Testis (tissue), 3 donors: Measurements from ENCODE around the gene AOC1. TPM values are rescaled to one million over a fixed set of nuclear protein-coding genes. Genes with fewer than 3 reads are reported as not detected.

Experiments
- DNase-seq: peaks from one replicate; pipeline ENCODE4 v3.0.0-alpha.2; 2019
- H3K27ac ChIP-seq, 2 donors: fragments of 200-600 bp; sonication (generic); one replicate each; pipeline ENCODE4 v1.5.1; 2019
- H3K27me3 ChIP-seq: fragments of 200-600 bp; sonication (generic); one replicate; pipeline ENCODE4 v1.5.1; 2019
- H3K36me3 ChIP-seq: fragments of 200-600 bp; sonication (generic); one replicate; pipeline ENCODE4 v1.5.1; 2017; ENCODE audit warnings: low read depth; ENCODE audit errors: missing control alignments
- H3K4me1 ChIP-seq: fragments of 200-600 bp; sonication (generic); one replicate; pipeline ENCODE4 v1.5.1; 2019
- H3K4me3 ChIP-seq, 2 donors: fragments of 200-600 bp; sonication (generic); one replicate each; pipeline ENCODE4 v1.5.1; 2017 to 2019
- H3K9me3 ChIP-seq: fragments of 200-600 bp; sonication (generic); one replicate; pipeline ENCODE4 v1.5.1; 2017
- CTCF ChIP-seq, 3 experiments: fragments of 450-650 bp in 2 of 3; fragments of 200-600 bp in 1 of 3; sonication (generic) in 1 of 3; IDR thresholded peaks; one replicate each; pipeline ENCODE4 v1.5.1; 2016 to 2019; ENCODE audit warnings: antibody characterized with exemption in 3 of 3, mild to moderate bottlenecking in 2 of 3, moderate library complexity in 1 of 3
- POLR2A ChIP-seq: fragments of 450-650 bp; IDR thresholded peaks from one replicate; pipeline ENCODE4 v1.6.1; 2017; ENCODE audit warnings: antibody characterized with exemption, mild to moderate bottlenecking, moderate library complexity
- WGBS, 2 donors: methylation state at CpG; one replicate each; pipeline ENCODE4 v1.1.5; 2018; 5-methylcytosine and 5-hydroxymethylcytosine counted together
- intact Hi-C: fragments of 100-400 bp; cut with DNase I; formaldehyde crosslinking; loops from one replicate; pipeline ENCODE4 v1.15.1; 2023; ENCODE audit warnings: low total_unique reads
- polyA plus RNA-seq: library from polyadenylated mRNA; stranded (reverse); fragments of 350-450 nt; fragmentation: Illumina TruSeq; extraction: RNeasy Lipid Tissue Mini Kit (QIAGEN cat#74804); gene quantifications from one replicate; pipeline ENCODE4 v1.2.3, GENCODE V29; 2014; ENCODE audit warnings: low read depth, low replicate concordance; ENCODE audit not compliant: insufficient read depth
- total RNA-seq, 2 donors: library from RNA; depleted of rRNA; stranded (reverse); fragments of >200 nt; gene quantifications; one replicate each; pipeline ENCODE4 v1.2.3, GENCODE V29; 2016

Gene AOC1
- total and polyA plus RNA-seq, 3 donors from 2014 or later: 2.8 to 6.2 (median 4.5) TPM

- intact Hi-C loops: no loop called here
- no peak overlapping the region for H3K27ac ChIP-seq
- WGBS, 2 donors: 90 to 96% methylated on average over 34 to 43 of the region's 43 CpGs
- no peaks in the 10 kb centered on the region for H3K36me3 ChIP-seq
- TF ChIP-seq POLR2A (no peak), CTCF (IDR thresholded peaks at IDR 0.05) (no peak)
- no peaks in the 10 kb centered on the region for H3K9me3 ChIP-seq
- H3K27me3 ChIP-seq: no peaks in the 10 kb centered on the region
- no peaks in the 10 kb centered on the region for H3K4me1 ChIP-seq
- no peak overlapping the region for H3K4me3 ChIP-seq
- DNase-seq: no peak
These were observed 5.1 kb downstream of the AOC1 start for GRCh38 chr7:150857276-150858055.

GRCh38 chr7:150858236-150859197, 6.2 kb downstream of the AOC1 start:
- no peak for TF ChIP-seq POLR2A
- no peak for TF ChIP-seq CTCF (IDR thresholded peaks at IDR 0.05)
- no peaks in the 10 kb centered on the region for H3K9me3 ChIP-seq
- no peaks in the 10 kb centered on the region for H3K36me3 ChIP-seq
- H3K27ac ChIP-seq: no peak overlapping the region
- 84 to 93% methylated on average over 10 to 17 of the region's 18 CpGs for WGBS, 2 donors
- no peaks in the 10 kb centered on the region for H3K27me3 ChIP-seq
- intact Hi-C loops: no loop called here
- DNase-seq: no peak
- H3K4me3 ChIP-seq: no peak overlapping the region
- H3K4me1 ChIP-seq: no peaks in the 10 kb centered on the region

GRCh38 chr7:150860291-150860977, 8.1 kb downstream of the AOC1 start:
- no peaks in the 10 kb centered on the region for H3K27me3 ChIP-seq
- intact Hi-C loops: no loop called here
- TF ChIP-seq CTCF (IDR thresholded peaks at IDR 0.05): no peak
- TF ChIP-seq POLR2A: no peak
- no peaks in the 10 kb centered on the region for H3K36me3 ChIP-seq
- DNase-seq: no peak
- H3K4me3 ChIP-seq: no peak overlapping the region
- H3K27ac ChIP-seq: no peak overlapping the region
- WGBS, 2 donors: 45 to 61% methylated on average over 2 to 14 of the region's 14 CpGs
- no peaks in the 10 kb centered on the region for H3K9me3 ChIP-seq
- no peaks in the 10 kb centered on the region for H3K4me1 ChIP-seq

- Histone ChIP-seq H3K36me3 (no peaks in the 10 kb centered on the region), H3K9me3 (no peaks in the 10 kb centered on the region), H3K27me3 (no peaks in the 10 kb centered on the region), H3K27ac (no peak overlapping the region), H3K4me1 (no peaks in the 10 kb centered on the region), H3K4me3 (no peak overlapping the region)
- intact Hi-C loops: no loop called here
- 38 to 74% methylated on average over 8 to 9 of the region's 9 CpGs for WGBS, 2 donors
- TF ChIP-seq CTCF (IDR thresholded peaks at IDR 0.05) (no peak), POLR2A (no peak)
- no peak for DNase-seq
These were observed 8.6 kb downstream of the AOC1 start for GRCh38 chr7:150860978-150861295.
